ENCODE data around the gene ZNF296.
A peak's percentile ranks its signal among the peaks of the same experiment; 100 is the strongest.
"Not testable (repeated sequence)": the region's sequence is repeated elsewhere in the genome, so short reads cannot be mapped to it uniquely, and the experiment has no call there.

Gene ZNF296

GRCh38 chr19:45076029-45076850 is at the start of gene ZNF296:
Gene ZNF296, minus strand, starts transcription at chr19:45076478. Its CDS starts 105 bp downstream, at chr19:45076373.
- DNase-seq, result peak; percentile 26

- no peak for DNase-seq
Observed at GRCh38 chr19:45125360-45125759, 49.1 kb upstream of the ZNF296 start.

- DNase-seq, result no peak
Observed at GRCh38 chr19:45124021-45124420, 47.7 kb upstream of the ZNF296 start.

GRCh38 chr19:45123440-45123850 is 47.2 kb upstream of the ZNF296 start:
- no peak for DNase-seq

GRCh38 chr19:45122832-45123231 is 46.6 kb upstream of the ZNF296 start:
- DNase-seq, result no peak

- no peak for DNase-seq
Observed at GRCh38 chr19:45121827-45122345, 45.6 kb upstream of the ZNF296 start.

- no peak for DNase-seq
Observed at GRCh38 chr19:45119582-45119981, 43.3 kb upstream of the ZNF296 start.

GRCh38 chr19:45118591-45119355 is 42.5 kb upstream of the ZNF296 start:
- DNase-seq, result not testable (repeated sequence)

- DNase-seq, result no peak
Observed at GRCh38 chr19:45118106-45118505, 41.8 kb upstream of the ZNF296 start.

- DNase-seq, result no peak
Observed at GRCh38 chr19:45117671-45118070, 41.4 kb upstream of the ZNF296 start.

GRCh38 chr19:45117167-45117594 is 40.9 kb upstream of the ZNF296 start:
- peak; percentile 12 for DNase-seq

GRCh38 chr19:45115809-45116615 is 39.7 kb upstream of the ZNF296 start:
- no peak for DNase-seq

GRCh38 chr19:45114116-45114515 is 37.8 kb upstream of the ZNF296 start:
- DNase-seq, result no peak

GRCh38 chr19:45113628-45114027 is 37.4 kb upstream of the ZNF296 start:
- DNase-seq, result no peak

GRCh38 chr19:45112111-45112827 is 36.0 kb upstream of the ZNF296 start:
- no peak for DNase-seq

GRCh38 chr19:45110851-45111266 is 34.6 kb upstream of the ZNF296 start:
- no peak for DNase-seq

GRCh38 chr19:45107621-45108150 is 31.4 kb upstream of the ZNF296 start:
- no peak for DNase-seq

- DNase-seq, result not testable (repeated sequence)
Observed at GRCh38 chr19:45106363-45106762, 30.1 kb upstream of the ZNF296 start.

GRCh38 chr19:45104658-45105349 is 28.5 kb upstream of the ZNF296 start:
- DNase-seq, result no peak

GRCh38 chr19:45103508-45104319 is 27.4 kb upstream of the ZNF296 start:
- no peak for DNase-seq
